AG04449 (cell line): ENCODE measurements around the gene PTPRT.

Experiments
- CTCF ChIA-PET: fragments of 350-600 bp; formaldehyde crosslinking; extraction: SDS; loops from one replicate; lab custom pipeline; 2021; ENCODE audit warnings: antibody characterized with exemption; lab: Yijun Ruan, JAX
- POLR2A ChIA-PET: fragments of 400-600, 350-600 bp; formaldehyde crosslinking; extraction: SDS; loops from one replicate; lab custom pipeline; 2020; ENCODE audit warnings: antibody characterized with exemption, inconsistent platforms; lab: Yijun Ruan, JAX
- DNase-seq: peaks from one replicate; pipeline ENCODE4 v3.0.0-alpha.2; 2010; ENCODE audit warnings: low read depth, low spot score
- H3K4me3 ChIP-seq: 2 replicates; pipeline ENCODE4 v1.5.1; 2011; ENCODE audit warnings: low read depth, mild to moderate bottlenecking, control low read depth, low read length
- CTCF ChIP-seq: IDR thresholded peaks from one replicate; pipeline ENCODE4 v1.5.1; 2011; ENCODE audit warnings: mild to moderate bottlenecking, moderate library complexity, low read length, control low read depth, inconsistent platforms; ENCODE audit not compliant: insufficient read depth; ENCODE audit errors: missing control alignments

Gene PTPRT

GRCh38 chr20:42572320-42573016, 617.2 kb downstream of the PTPRT start:
- no peak for TF ChIP-seq CTCF
- no peak overlapping the region for H3K4me3 ChIP-seq
- POLR2A ChIA-PET = no interaction called here
- no peak for DNase-seq
- CTCF ChIA-PET = no interaction called here

GRCh38 chr20:42567409-42567808, 622.3 kb downstream of the PTPRT start:
- ChIA-PET CTCF (no interaction called here), POLR2A (no interaction called here)
- no peak for TF ChIP-seq CTCF
- DNase-seq = no peak
- H3K4me3 ChIP-seq = no peak overlapping the region

DNA sequence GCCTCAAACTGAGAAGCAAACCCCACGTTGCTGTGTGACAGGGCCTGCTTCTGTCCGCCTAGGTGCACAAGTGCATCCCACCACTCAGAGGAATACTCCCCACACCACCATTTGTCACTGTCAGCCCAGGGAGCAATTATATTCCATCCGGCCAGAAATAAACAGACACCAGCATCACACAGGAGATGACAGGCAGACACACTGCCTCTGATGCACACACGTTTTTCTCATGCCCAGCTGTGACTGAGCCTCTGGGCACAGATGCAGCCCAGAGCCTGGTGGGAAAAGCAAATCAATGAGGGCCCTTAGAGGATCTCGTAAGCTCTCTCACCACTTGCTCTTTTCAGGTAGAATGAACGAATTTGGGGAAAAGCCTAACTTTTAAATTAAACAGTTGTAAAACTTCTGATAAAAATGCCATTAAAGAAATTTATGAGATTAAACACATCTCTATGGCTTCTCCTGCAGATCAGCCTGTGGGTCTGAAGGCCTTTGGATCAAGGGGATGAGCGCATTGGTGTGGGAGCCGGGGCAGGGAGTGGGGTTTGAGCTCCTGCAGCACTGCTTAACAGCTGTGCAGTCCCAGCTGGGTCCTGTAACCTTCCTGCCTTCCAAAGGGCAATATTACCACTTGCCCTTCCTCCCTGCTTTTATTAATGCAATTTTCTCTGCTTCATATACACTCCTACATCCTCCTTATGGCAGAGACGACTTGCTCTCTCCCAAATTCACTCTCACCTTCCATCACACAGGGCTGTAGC, 624.3 kb downstream of the PTPRT start:
- CTCF ChIA-PET = no interaction called here
- H3K4me3 ChIP-seq = no peak overlapping the region

GRCh38 chr20:42559665-42560064, 630.0 kb downstream of the PTPRT start:
- no peak for TF ChIP-seq CTCF
- no peak overlapping the region for H3K4me3 ChIP-seq
- POLR2A ChIA-PET = no interaction called here
- CTCF ChIA-PET = no interaction called here
- DNase-seq = no peak

More for the DNA sequence above, 624.3 kb downstream of the PTPRT start:
- POLR2A ChIA-PET = no interaction called here
- DNase-seq = no peak
- no peak for TF ChIP-seq CTCF

DNA sequence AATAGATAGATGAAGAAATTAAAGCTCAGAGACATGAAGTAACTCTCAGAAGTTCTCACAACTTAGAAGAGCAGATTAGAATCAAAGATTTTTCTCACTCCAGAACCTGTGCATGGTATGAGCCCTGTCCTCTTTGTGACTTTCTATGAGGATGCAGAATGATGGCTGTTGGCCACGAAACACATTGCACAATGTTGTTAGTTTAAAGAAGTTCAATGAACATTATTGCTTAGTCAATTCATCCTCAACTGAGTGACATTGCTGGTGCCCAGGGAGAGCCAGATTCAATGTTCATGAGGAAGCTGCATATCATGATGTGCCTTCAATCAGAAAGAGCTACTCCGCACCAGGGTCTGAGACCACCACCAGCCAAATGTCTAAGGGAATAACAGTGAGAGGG, 633.1 kb downstream of the PTPRT start:
- ChIA-PET POLR2A (no interaction called here), CTCF (no interaction called here)
- DNase-seq = no peak
- no peak overlapping the region for H3K4me3 ChIP-seq
- no peak for TF ChIP-seq CTCF

GRCh38 chr20:42553374-42553773, 636.3 kb downstream of the PTPRT start:
- TF ChIP-seq CTCF = no peak
- ChIA-PET CTCF (no interaction called here), POLR2A (no interaction called here)
- no peak overlapping the region for H3K4me3 ChIP-seq
- DNase-seq = no peak
